Esophagus muscularis mucosa (tissue), 4 donors: ENCODE data around the gene HES4. TPM values are rescaled to one million over a fixed set of nuclear protein-coding genes. Genes with fewer than 3 reads are reported as not detected.
A peak's percentile ranks its signal among the peaks of the same experiment; 100 is the strongest.

Experiments
- DNase-seq: peaks from one replicate; pipeline ENCODE4 v3.0.0-alpha.2; 2017; ENCODE audit errors: extremely low spot score
- H3K27ac ChIP-seq, 4 donors: fragments of 200-600 bp; sonication (generic); replicated peaks in 1 of 4; 1 replicate in 3 of 4; 2 replicates in 1 of 4; pipeline ENCODE4 v1.5.1; 2016 to 2019; ENCODE audit warnings: mild to moderate bottlenecking in 1 of 4
- H3K27me3 ChIP-seq, 4 donors: fragments of 200-600 bp; sonication (generic); one replicate each; pipeline versions ENCODE4 v1.5.1 to v1.6.0; 2016 to 2019
- H3K36me3 ChIP-seq, 4 donors: fragments of 200-600 bp; sonication (generic); one replicate each; pipeline ENCODE4 v1.5.1; 2016 to 2019
- H3K4me1 ChIP-seq, 4 donors: fragments of 200-600 bp; sonication (generic); one replicate each; pipeline ENCODE4 v1.5.1; 2016 to 2019
- H3K4me3 ChIP-seq, 4 donors: fragments of 200-600 bp; sonication (generic); 1 replicate in 2 of 4; 2 replicates in 2 of 4; pipeline ENCODE4 v1.5.1; 2016 to 2019; ENCODE audit warnings: mild to moderate bottlenecking in 4 of 4, moderate library complexity in 1 of 4
- H3K9me3 ChIP-seq, 4 donors: fragments of 200-600 bp; sonication (generic); 1 replicate in 3 of 4; 2 replicates in 1 of 4; pipeline ENCODE4 v1.5.1; 2016 to 2019
- CTCF ChIP-seq, 3 experiments: fragments of 200-600 bp in 2 of 3; fragments of 450-650 bp in 1 of 3; sonication (generic) in 2 of 3; IDR thresholded peaks; one replicate each; pipeline ENCODE4 v1.5.1; 2017 to 2019; ENCODE audit warnings: antibody characterized with exemption in 3 of 3, mild to moderate bottlenecking in 2 of 3, moderate library complexity in 1 of 3
- EP300 ChIP-seq: sonication (generic); formaldehyde crosslinking; IDR thresholded peaks from one replicate; pipeline ENCODE4 v1.6.1; 2017; ENCODE audit warnings: antibody characterized with exemption
- POLR2A ChIP-seq: fragments of 450-650 bp; IDR thresholded peaks from one replicate; pipeline ENCODE4 v1.6.1; 2017; ENCODE audit warnings: antibody characterized with exemption, moderate library complexity, mild to moderate bottlenecking, low read depth
- POLR2AphosphoS5 ChIP-seq, 2 donors: sonication (generic); formaldehyde crosslinking; IDR thresholded peaks; one replicate each; pipeline ENCODE4 v1.6.1; 2017; ENCODE audit warnings: antibody characterized with exemption in 2 of 2
- WGBS: methylation state at CpG from one replicate; pipeline ENCODE4 v1.1.5; 2018; 5-methylcytosine and 5-hydroxymethylcytosine counted together
- intact Hi-C: fragments of 100-400 bp; cut with DNase I; formaldehyde crosslinking; loops from one replicate; pipeline ENCODE4 v1.15.1; 2023
- total RNA-seq, 4 donors: library from RNA; depleted of rRNA; stranded (reverse); fragments of >200 nt; gene quantifications; one replicate each; pipeline versions ENCODE4 v1.1.0 to v1.2.1, GENCODE V29; 2016

Gene HES4
- total RNA-seq, 4 donors from 2014 or later = 37.8 to 90.4 (median 65.0) TPM

- Histone ChIP-seq H3K4me3 (peak overlapping the region in 2 of 4 donors; percentile 55 to 69), H3K4me1 (peaks cover 22 to 39% (median 31%) of the 10 kb centered on the region in 4 donors), H3K27ac (no peak overlapping the region), H3K9me3 (no peaks in the 10 kb centered on the region), H3K36me3 (peaks cover 0 to 6% (median 0%) of the 10 kb centered on the region in 4 donors), H3K27me3 (peaks cover 10 to 58% (median 13%) of the 10 kb centered on the region in 4 donors)
- intact Hi-C loops = loop anchor here (5.0 kb wide), 1 partner anchor 258 kb away; no protein-coding TSS in a partner anchor
- TF ChIP-seq POLR2A = no peak
- TF ChIP-seq POLR2AphosphoS5 (IDR thresholded peaks at IDR 0.05) = no peak
- TF ChIP-seq EP300 = no peak
- no peak for TF ChIP-seq CTCF (IDR thresholded peaks at IDR 0.05)
- WGBS = no CpG with 5 or more reads among the region's 30 CpGs
- DNase-seq = no peak
Observed at GRCh38 chr1:1034439-1034781, 34.5 kb upstream of the HES4 start.

GRCh38 chr1:1033731-1034438, 34.0 kb upstream of the HES4 start:
- TF ChIP-seq CTCF (IDR thresholded peaks at IDR 0.05) (no peak), POLR2AphosphoS5 (IDR thresholded peaks at IDR 0.05) (no peak), POLR2A (no peak), EP300 (no peak)
- WGBS = 23% methylated on average over 28 of the region's 71 CpGs

GRCh38 chr1:1033009-1033587, 33.2 kb upstream of the HES4 start:
- TF ChIP-seq CTCF (IDR thresholded peaks at IDR 0.05) = peak; percentile 66 to 81 (median 75)
- peak in 1 of 2 donors; percentile 42 for TF ChIP-seq POLR2AphosphoS5 (IDR thresholded peaks at IDR 0.05)
- no peak for TF ChIP-seq POLR2A
- Histone ChIP-seq H3K27ac (no peak overlapping the region), H3K4me3 (peak overlapping the region; percentile 54 to 69 (median 56)), H3K9me3 (no peaks in the 10 kb centered on the region), H3K4me1 (peaks cover 19 to 35% (median 26%) of the 10 kb centered on the region in 4 donors), H3K27me3 (peaks cover 10 to 53% (median 13%) of the 10 kb centered on the region in 4 donors), H3K36me3 (peaks cover 0 to 6% (median 0%) of the 10 kb centered on the region in 4 donors)
- 2% methylated on average over 13 of the region's 73 CpGs for WGBS
- intact Hi-C loops = loop anchor here (5.0 kb wide), 1 partner anchor 259 kb away; no protein-coding TSS in a partner anchor
- no peak for DNase-seq

More at GRCh38 chr1:1033731-1034438, 34.0 kb upstream of the HES4 start:
- DNase-seq = no peak
- H3K36me3 ChIP-seq = peaks cover 0 to 6% (median 0%) of the 10 kb centered on the region in 4 donors
- H3K27ac ChIP-seq = no peak overlapping the region
- intact Hi-C loops = loop anchor here (5.0 kb wide), 1 partner anchor 258 kb away; no protein-coding TSS in a partner anchor
- peaks cover 19 to 35% (median 27%) of the 10 kb centered on the region in 4 donors for H3K4me1 ChIP-seq
- H3K4me3 ChIP-seq = peak overlapping the region; percentile 54 to 69 (median 56)
- peaks cover 10 to 58% (median 13%) of the 10 kb centered on the region in 4 donors for H3K27me3 ChIP-seq
- no peaks in the 10 kb centered on the region for H3K9me3 ChIP-seq

GRCh38 chr1:1032424-1032823, 32.5 kb upstream of the HES4 start:
- no peak overlapping the region for H3K27ac ChIP-seq

More at GRCh38 chr1:1032424-1032823, 32.5 kb upstream of the HES4 start:
- H3K36me3 ChIP-seq = peaks cover 0 to 11% (median 0%) of the 10 kb centered on the region in 4 donors
- H3K4me1 ChIP-seq = peaks cover 19 to 35% (median 26%) of the 10 kb centered on the region in 4 donors
- no peak for TF ChIP-seq EP300
- no peak for TF ChIP-seq POLR2A
- no peak for TF ChIP-seq CTCF (IDR thresholded peaks at IDR 0.05)
- TF ChIP-seq POLR2AphosphoS5 (IDR thresholded peaks at IDR 0.05) = no peak
- WGBS = 51% methylated on average over 14 of the region's 16 CpGs
- no peak for DNase-seq
- H3K4me3 ChIP-seq = peak overlapping the region; percentile 54 to 69 (median 56)
- no peaks in the 10 kb centered on the region for H3K9me3 ChIP-seq
- intact Hi-C loops = loop anchor here (5.0 kb wide), 1 partner anchor 260 kb away; no protein-coding TSS in a partner anchor
- H3K27me3 ChIP-seq = peaks cover 10 to 46% (median 13%) of the 10 kb centered on the region in 4 donors
